WTC11 (cell line): ENCODE data around the gene LCP1. TPM values are rescaled to one million over a fixed set of nuclear protein-coding genes. Genes with fewer than 3 reads are reported as not detected.

Experiments used
- ATAC-seq: fragments of 200-7000 bp; cut with Tn5 transposase; 2 replicates; pipeline ENCODE4 v1.10.0; 2021; ENCODE audit warnings: mild to moderate bottlenecking, moderate library complexity
- CTCF ChIA-PET: fragments of 300-600 bp; sonication (Branson Sonifier 250); formaldehyde crosslinking; loops from one replicate; lab custom pipeline; 2021; ENCODE audit warnings: antibody characterized with exemption; lab: Charles Lee
- POLR2A ChIA-PET: fragments of 350-600 bp; sonication (Branson Sonifier 250); formaldehyde crosslinking; loops from one replicate; lab custom pipeline; 2021; ENCODE audit warnings: antibody characterized with exemption; lab: Charles Lee
- DNase-seq: peaks from one replicate; pipeline ENCODE4 v3.0.0; 2021; ENCODE audit warnings: low spot score
- H3K27ac Mint-ChIP-seq: 2 replicates; pipeline ENCODE4 v1.8.0; 2021; ENCODE audit warnings: mixed read lengths
- H3K27me3 Mint-ChIP-seq: 2 replicates; pipeline ENCODE4 v1.8.0; 2021; ENCODE audit warnings: low read depth, mild to moderate bottlenecking, moderate library complexity, mixed read lengths
- H3K36me3 Mint-ChIP-seq: 2 replicates; pipeline ENCODE4 v1.8.0; 2021; ENCODE audit warnings: mixed read lengths
- H3K4me1 Mint-ChIP-seq: 2 replicates; pipeline ENCODE4 v1.8.0; 2022; ENCODE audit warnings: mixed read lengths
- H3K4me3 Mint-ChIP-seq: 2 replicates; pipeline ENCODE4 v1.8.0; 2021; ENCODE audit warnings: mild to moderate bottlenecking, moderate library complexity, mixed read lengths
- H3K9me3 Mint-ChIP-seq: 2 replicates; pipeline ENCODE4 v1.8.0; 2021; ENCODE audit warnings: mixed read lengths
- AFF4 ChIP-seq: sonication (generic); formaldehyde crosslinking; IDR thresholded peaks from 2 replicates; pipeline ENCODE4 v1.8.1; 2023; ENCODE audit warnings: mild to moderate bottlenecking, missing genetic modification reagents, borderline replicate concordance
- ARID4B ChIP-seq: sonication (generic); formaldehyde crosslinking; IDR thresholded peaks from 2 replicates; pipeline ENCODE4 v1.8.0; 2023; ENCODE audit warnings: missing genetic modification reagents, mild to moderate bottlenecking, borderline replicate concordance
- CDX4 ChIP-seq: fragments of 250-450 bp; sonication (Bioruptor Pico); IDR thresholded peaks from 2 replicates; pipeline ENCODE4 v1.9.0; 2021; ENCODE audit warnings: moderate library complexity, mild to moderate bottlenecking, inconsistent platforms, borderline replicate concordance
- CREB1 ChIP-seq: sonication (generic); formaldehyde crosslinking; IDR thresholded peaks from 2 replicates; pipeline ENCODE4 v1.8.0; 2023; ENCODE audit warnings: mild to moderate bottlenecking, missing genetic modification reagents
- E2F1 ChIP-seq: sonication (generic); formaldehyde crosslinking; IDR thresholded peaks from 2 replicates; pipeline ENCODE4 v1.8.0; 2022; ENCODE audit warnings: mild to moderate bottlenecking, missing genetic modification reagents
- EMX1 ChIP-seq: fragments of 250-450 bp; sonication (Bioruptor Pico); IDR thresholded peaks from 2 replicates; pipeline ENCODE4 v1.8.0; 2021; ENCODE audit warnings: mild to moderate bottlenecking
- ESRRA ChIP-seq: sonication (generic); formaldehyde crosslinking; IDR thresholded peaks from 2 replicates; pipeline ENCODE4 v1.8.1; 2022; ENCODE audit warnings: mild to moderate bottlenecking, missing genetic modification reagents, borderline replicate concordance
- GRHL2 ChIP-seq: fragments of 250-450 bp; sonication (Bioruptor Pico); IDR thresholded peaks from 2 replicates; pipeline ENCODE4 v1.8.0; 2022; ENCODE audit warnings: mild to moderate bottlenecking, moderate library complexity; ENCODE audit not compliant: insufficient replicate concordance, severe bottlenecking
- JAZF1 ChIP-seq: fragments of 250-450 bp; sonication (Bioruptor Pico); IDR thresholded peaks from 2 replicates; pipeline ENCODE4 v1.9.0; 2021; ENCODE audit warnings: moderate library complexity, mild to moderate bottlenecking, inconsistent platforms
- NFATC4 ChIP-seq: fragments of 250-450 bp; sonication (Bioruptor Pico); IDR thresholded peaks from 2 replicates; pipeline ENCODE4 v1.9.0; 2021; ENCODE audit warnings: mild to moderate bottlenecking
- NFYB ChIP-seq: sonication (generic); formaldehyde crosslinking; conservative IDR thresholded peaks from 2 replicates; pipeline ENCODE4 v1.8.0; 2022; ENCODE audit warnings: low read depth, missing genetic modification reagents
- NR3C1 ChIP-seq: sonication (generic); formaldehyde crosslinking; conservative IDR thresholded peaks from 2 replicates; pipeline ENCODE4 v1.8.1; 2023; ENCODE audit warnings: low read depth, mild to moderate bottlenecking, missing genetic modification reagents
- RELA ChIP-seq: sonication (generic); formaldehyde crosslinking; IDR thresholded peaks from 2 replicates; pipeline ENCODE4 v1.8.1; 2022; ENCODE audit warnings: missing genetic modification reagents, mild to moderate bottlenecking, borderline replicate concordance
- RORB ChIP-seq: fragments of 250-450 bp; sonication (Bioruptor Pico); IDR thresholded peaks from 2 replicates; pipeline ENCODE4 v1.9.0; 2021; ENCODE audit warnings: mild to moderate bottlenecking
- TCF7 ChIP-seq: sonication (generic); formaldehyde crosslinking; IDR thresholded peaks from 2 replicates; pipeline ENCODE4 v1.8.0; 2022; ENCODE audit warnings: mild to moderate bottlenecking, low read depth, missing genetic modification reagents, moderate library complexity
- TP53 ChIP-seq: sonication (generic); formaldehyde crosslinking; IDR thresholded peaks from 2 replicates; pipeline ENCODE4 v1.8.1; 2023; ENCODE audit warnings: mild to moderate bottlenecking, missing genetic modification reagents
- USF1 ChIP-seq: sonication (generic); formaldehyde crosslinking; IDR thresholded peaks from 2 replicates; pipeline ENCODE4 v1.8.0; 2022; ENCODE audit warnings: mild to moderate bottlenecking, missing genetic modification reagents
- USF2 ChIP-seq: sonication (generic); formaldehyde crosslinking; IDR thresholded peaks from 2 replicates; pipeline ENCODE4 v1.8.1; 2023; ENCODE audit warnings: mild to moderate bottlenecking, missing genetic modification reagents, moderate library complexity
- ZNF317 ChIP-seq: sonication (generic); formaldehyde crosslinking; IDR thresholded peaks from 2 replicates; pipeline ENCODE4 v1.8.1; 2023; ENCODE audit warnings: low read depth, mild to moderate bottlenecking, moderate library complexity, missing genetic modification reagents, borderline replicate concordance
- ZNF423 ChIP-seq: fragments of 250-450 bp; sonication (Bioruptor Pico); IDR thresholded peaks from 2 replicates; pipeline ENCODE4 v2.1.2; 2022; ENCODE audit warnings: mild to moderate bottlenecking, moderate library complexity
- total RNA-seq: library from RNA; stranded (reverse); gene quantifications from 3 replicates; pipeline ENCODE4 v1.2.3, GENCODE V29; 2021

Gene LCP1
- total RNA-seq, 1 experiment from 2014 or later, result 3.2 TPM

GRCh38 chr13:46088821-46089562, 93.0 kb downstream of the LCP1 start (continued):
- no peak for TF ChIP-seq AFF4 (CRISPR knock-in tag)
- no peak for TF ChIP-seq TP53 (CRISPR knock-in tag)
- TF ChIP-seq ZNF317 (CRISPR knock-in tag), result no peak
- TF ChIP-seq CREB1, result no peak
- TF ChIP-seq, all 79 proteins: peak for 0

- peaks cover 12% of the 10 kb centered on the region for H3K9me3 Mint-ChIP-seq
- ATAC-seq (no peak), DNase-seq (no peak)
- CTCF ChIA-PET, result no interaction called here
- no peak overlapping the region for H3K27ac Mint-ChIP-seq
- no peaks in the 10 kb centered on the region; the same call in 1 of the 2 replicates for H3K27me3 Mint-ChIP-seq
- POLR2A ChIA-PET, result no interaction called here
- H3K4me3 Mint-ChIP-seq, result no peak overlapping the region
- H3K4me1 Mint-ChIP-seq, result no peaks in the 10 kb centered on the region
- H3K36me3 Mint-ChIP-seq, result no peaks in the 10 kb centered on the region
- TF ChIP-seq GRHL2 (CRISPR knock-in tag) (no peak), ZNF423 (CRISPR knock-in tag) (no peak), TCF7 (CRISPR knock-in tag) (no peak), RORB (no peak), NFYB (CRISPR knock-in tag) (no peak), JAZF1 (CRISPR knock-in tag) (no peak), EMX1 (CRISPR knock-in tag) (no peak), E2F1 (CRISPR knock-in tag) (no peak), ESRRA (no peak), NFATC4 (CRISPR knock-in tag) (no peak), NR3C1 (CRISPR knock-in tag) (no peak), ARID4B (CRISPR knock-in tag) (no peak), AFF4 (CRISPR knock-in tag) (no peak), RELA (CRISPR knock-in tag) (no peak), CDX4 (CRISPR knock-in tag) (no peak), USF1 (CRISPR knock-in tag) (no peak), USF2 (no peak)
These were observed 94.5 kb downstream of the LCP1 start for GRCh38 chr13:46087481-46087880.
